HG02981 (cell line): ENCODE measurements around the gene WDR6.

ENCODE experiments used
- ATAC-seq: cut with Tn5 transposase; IDR thresholded peaks from one replicate; pipeline ENCODE4 v1.9.1; 2021; ENCODE audit warnings: mild to moderate bottlenecking, moderate library complexity; ENCODE audit not compliant: unreplicated experiment

The WDR6 gene, protein sequence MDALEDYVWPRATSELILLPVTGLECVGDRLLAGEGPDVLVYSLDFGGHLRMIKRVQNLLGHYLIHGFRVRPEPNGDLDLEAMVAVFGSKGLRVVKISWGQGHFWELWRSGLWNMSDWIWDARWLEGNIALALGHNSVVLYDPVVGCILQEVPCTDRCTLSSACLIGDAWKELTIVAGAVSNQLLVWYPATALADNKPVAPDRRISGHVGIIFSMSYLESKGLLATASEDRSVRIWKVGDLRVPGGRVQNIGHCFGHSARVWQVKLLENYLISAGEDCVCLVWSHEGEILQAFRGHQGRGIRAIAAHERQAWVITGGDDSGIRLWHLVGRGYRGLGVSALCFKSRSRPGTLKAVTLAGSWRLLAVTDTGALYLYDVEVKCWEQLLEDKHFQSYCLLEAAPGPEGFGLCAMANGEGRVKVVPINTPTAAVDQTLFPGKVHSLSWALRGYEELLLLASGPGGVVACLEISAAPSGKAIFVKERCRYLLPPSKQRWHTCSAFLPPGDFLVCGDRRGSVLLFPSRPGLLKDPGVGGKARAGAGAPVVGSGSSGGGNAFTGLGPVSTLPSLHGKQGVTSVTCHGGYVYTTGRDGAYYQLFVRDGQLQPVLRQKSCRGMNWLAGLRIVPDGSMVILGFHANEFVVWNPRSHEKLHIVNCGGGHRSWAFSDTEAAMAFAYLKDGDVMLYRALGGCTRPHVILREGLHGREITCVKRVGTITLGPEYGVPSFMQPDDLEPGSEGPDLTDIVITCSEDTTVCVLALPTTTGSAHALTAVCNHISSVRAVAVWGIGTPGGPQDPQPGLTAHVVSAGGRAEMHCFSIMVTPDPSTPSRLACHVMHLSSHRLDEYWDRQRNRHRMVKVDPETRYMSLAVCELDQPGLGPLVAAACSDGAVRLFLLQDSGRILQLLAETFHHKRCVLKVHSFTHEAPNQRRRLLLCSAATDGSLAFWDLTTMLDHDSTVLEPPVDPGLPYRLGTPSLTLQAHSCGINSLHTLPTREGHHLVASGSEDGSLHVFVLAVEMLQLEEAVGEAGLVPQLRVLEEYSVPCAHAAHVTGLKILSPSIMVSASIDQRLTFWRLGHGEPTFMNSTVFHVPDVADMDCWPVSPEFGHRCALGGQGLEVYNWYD

GRCh38 chr3:49007068-49007770 is at the start of gene WDR6:
WDR6 (plus strand) TSS chr3:49007391; CDS start chr3:49007432, 41 bp downstream.
- ATAC-seq, result peak; percentile 80

- ATAC-seq, result no peak
These were observed 46.3 kb upstream of the WDR6 start for GRCh38 chr3:48960841-48961413.

DNA sequence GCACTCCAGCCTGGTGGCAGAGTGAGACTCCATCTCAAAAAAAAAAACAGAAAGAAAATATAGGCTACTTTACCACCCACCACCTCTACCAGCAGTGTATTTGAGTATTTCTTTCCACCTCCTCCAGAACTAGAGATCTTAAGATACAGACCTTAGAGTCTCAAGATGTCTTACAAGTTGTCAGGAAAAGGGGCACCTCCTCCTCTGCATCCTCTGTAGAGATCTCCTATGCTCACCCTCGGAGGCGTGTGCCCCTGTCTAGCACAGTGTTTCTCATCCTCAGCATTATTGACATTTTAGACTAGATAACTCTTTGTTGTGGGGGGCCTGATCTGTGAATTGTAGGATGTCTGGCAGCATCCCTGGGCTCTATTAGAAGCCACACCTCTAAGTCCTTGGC is 44.9 kb upstream of the WDR6 start:
- no peak for ATAC-seq

DNA sequence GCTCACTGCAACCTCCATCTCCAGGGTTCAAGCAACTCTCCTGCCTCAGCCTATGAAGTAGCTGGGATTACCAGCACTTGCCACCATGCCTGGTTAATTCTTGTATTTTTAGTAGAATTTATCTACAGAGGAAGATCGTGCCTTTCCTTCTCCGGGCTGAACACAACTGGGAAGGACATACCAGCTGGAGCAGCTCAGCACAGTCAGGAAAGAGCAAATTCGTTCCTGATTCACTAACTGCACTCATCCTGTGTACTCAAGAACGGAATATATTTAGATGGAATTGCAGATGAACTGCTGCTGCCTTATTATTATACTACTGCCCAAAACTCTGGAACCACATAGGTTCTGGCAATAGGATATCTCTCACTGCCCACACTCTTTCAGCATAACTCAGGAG is 44.3 kb upstream of the WDR6 start:
- no peak for ATAC-seq

DNA sequence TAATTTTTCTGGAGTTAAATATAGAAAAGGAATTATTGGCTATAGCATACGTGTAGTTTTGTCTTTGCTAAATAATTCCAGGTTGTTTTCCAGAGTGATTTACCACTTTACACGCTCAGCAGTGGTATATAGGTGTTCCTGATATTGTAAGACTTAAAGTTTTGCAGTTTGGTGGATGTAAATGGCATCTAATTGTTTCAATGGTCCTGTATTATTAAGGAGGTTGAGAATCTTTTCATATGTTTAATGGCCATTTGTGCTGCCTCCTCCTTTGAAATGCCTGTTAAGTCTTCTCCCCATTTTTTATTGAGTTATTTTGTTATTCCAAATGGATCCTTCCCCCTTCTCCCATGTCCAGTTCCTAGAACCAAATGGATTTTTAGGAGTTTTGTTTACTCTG is 43.6 kb upstream of the WDR6 start:
- ATAC-seq, result no peak

DNA sequence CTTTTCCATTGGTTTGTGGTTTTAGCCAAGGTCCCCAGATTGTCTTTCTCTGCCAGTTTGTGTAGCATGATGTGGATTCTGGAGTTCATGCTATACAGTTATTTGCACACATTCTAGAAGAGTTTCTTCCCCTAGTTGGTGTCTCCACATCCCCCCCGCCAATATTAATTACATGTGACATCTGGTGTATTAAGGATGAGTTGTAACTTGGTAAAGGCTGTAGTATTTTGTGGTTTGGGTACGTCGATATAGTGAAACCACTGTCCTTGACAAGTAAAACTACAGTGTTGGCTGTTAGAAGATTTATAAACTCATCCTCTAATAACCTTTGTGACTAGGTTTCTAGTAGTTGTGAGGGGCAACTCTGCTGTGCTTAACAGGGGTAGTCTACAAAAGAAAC is 40.8 kb upstream of the WDR6 start:
- ATAC-seq, result no peak

GRCh38 chr3:48966876-48967361 is 40.3 kb upstream of the WDR6 start:
- ATAC-seq, result no peak

- ATAC-seq, result no peak
These were observed 36.6 kb upstream of the WDR6 start for GRCh38 chr3:48970586-48970985.

DNA sequence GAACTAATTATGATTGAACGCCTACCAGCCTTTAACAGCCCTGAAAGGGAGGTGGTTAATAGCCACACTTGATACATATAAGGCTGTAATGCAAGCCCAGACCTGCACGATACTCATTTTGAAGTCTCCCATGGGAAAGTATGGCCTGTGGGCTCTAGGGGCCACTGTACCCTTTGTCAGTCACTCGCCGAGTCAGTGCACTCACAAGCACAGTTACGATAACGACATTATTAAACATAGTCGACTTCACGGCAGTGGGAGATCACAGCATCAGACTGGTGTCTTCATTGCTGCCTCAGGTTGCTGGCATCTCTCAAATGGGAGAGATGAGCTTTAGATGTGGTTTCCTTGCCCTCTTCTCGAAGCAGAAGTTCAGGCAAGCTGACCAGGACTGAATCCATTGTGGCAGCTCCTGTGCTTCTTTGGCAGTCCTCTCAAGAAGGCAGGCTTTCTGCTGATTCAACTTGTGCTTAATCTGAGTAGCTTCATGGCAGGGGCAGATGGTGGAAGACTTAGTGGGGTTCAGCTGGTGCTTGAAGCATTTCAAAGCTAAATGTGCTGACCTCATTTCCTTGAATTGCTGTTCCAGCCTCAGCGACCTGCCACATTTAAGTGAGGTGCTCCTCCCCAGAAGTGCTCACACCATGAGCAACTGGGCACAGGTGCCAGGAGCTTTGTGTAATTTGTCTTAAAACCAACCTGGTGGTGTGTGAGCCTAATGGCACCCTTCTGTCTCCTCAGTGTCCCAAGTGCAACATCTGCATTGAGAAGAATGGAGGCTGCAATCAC is 32.9 kb upstream of the WDR6 start:
- ATAC-seq, result no peak

DNA sequence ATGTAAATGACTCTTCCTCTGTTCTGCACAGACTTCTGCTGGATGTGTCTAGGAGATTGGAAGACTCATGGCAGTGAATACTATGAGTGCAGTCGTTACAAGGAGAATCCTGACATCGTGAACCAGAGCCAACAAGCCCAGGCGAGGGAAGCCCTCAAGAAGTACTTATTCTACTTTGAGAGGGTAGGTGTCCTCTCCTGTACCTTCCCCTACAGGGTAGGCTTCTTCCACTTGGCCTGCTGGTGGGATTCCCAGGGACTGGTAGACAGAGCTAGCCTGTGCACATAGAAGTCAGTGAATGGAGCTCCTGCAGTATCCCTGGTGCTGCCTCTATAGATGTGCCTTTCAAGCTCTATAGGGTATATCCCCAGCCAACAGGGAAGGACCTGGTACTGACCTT is 27.7 kb upstream of the WDR6 start:
- no peak for ATAC-seq

DNA sequence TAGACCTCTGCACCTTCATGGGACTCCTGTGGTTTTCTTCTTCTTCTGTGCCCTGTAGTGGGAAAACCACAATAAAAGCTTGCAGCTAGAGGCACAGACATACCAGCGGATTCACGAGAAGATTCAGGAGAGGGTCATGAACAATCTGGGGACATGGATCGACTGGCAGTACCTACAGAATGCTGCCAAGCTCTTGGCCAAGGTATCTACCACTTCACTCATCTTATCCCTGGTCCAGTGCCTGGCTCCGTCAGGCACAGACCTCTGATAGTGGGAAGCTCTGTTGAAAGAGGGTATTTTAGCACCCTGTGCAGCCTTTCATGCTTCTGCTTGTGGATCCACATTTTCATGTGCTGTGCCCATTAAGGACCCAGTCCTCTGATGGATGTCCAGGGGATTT is 26.9 kb upstream of the WDR6 start:
- ATAC-seq, result no peak

DNA sequence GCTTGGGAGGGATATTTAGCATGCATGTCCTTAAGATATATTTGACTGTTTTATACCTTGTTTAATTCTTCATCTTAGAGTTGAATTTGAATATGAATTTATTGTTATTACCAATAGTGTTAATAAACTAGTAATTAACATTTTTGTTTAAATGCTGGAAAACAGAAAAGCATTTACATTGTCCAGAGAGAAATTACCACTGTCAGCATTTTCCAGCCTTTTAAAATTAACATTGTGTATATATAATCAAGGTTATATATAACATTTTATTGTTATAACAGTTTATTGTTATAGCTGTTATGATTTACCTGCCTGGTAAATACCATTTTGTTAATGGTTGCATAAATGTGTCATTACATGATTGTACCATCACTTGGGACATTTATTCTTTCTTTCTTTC is 25.2 kb upstream of the WDR6 start:
- no peak for ATAC-seq

DNA sequence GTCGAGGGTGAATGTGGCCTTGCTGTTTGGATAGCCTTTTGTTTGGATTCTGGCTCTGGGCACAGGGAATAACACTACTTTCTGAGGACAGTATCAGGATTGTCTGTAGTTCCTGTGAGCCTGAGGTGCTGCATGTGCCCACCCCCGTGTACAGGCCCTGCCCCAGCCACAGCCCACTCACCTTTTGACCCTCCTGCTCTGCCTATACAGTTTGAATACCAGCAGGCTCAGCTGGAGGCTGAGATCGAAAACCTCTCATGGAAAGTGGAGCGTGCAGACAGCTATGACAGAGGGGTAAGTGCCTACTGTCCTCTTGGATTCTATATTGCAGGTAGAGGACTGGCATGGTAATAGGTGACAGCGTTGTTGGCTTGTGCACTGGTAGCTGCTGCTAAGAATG is 24.5 kb upstream of the WDR6 start:
- ATAC-seq, result no peak

DNA sequence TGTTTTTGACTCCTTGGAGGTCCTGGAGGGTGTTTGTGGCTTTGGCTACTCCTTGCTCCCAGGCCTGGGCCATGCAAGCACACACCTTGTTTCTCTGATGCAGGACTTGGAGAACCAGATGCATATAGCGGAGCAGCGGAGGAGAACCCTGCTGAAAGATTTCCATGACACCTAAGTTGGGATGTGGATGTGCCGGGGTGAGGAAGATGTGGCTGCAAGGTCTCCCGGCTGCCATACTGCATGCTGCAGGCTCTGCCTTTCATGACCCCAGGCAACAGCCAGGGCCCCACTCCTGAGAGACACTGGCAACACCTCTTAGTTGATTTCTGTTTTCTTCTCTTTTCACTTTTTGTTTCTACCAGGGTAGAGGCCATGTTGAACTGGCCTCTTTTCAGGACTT is 24.1 kb upstream of the WDR6 start:
- ATAC-seq, result no peak

GRCh38 chr3:48984663-48985062 is 22.5 kb upstream of the WDR6 start:
- no peak for ATAC-seq

GRCh38 chr3:48985831-48986376 is 21.3 kb upstream of the WDR6 start:
- ATAC-seq, result no peak

GRCh38 chr3:48989126-48989795 is 17.9 kb upstream of the WDR6 start:
- ATAC-seq, result no peak

- peak; percentile 52 for ATAC-seq
These were observed 17.2 kb upstream of the WDR6 start, which contains the start of gene P4HTM for GRCh38 chr3:48989796-48990635. P4HTM (plus strand) TSS chr3:48990241; CDS start chr3:48990257, 16 bp downstream.
